ENCODE results near the gene FGR. TPM values are rescaled to one million over a fixed set of nuclear protein-coding genes. Genes with fewer than 3 reads are reported as not detected.

The FGR gene
- polyA plus RNA-seq, 3 donors = 371 to 1,340 (median 571) TPM

- no peaks in the 10 kb centered on the region for H3K9me3 Mint-ChIP-seq
- H3K27ac ChIP-seq (ENCODE audit: low read depth in 1 of 2, low read length in 2 of 2) = no peak overlapping the region
- no peak overlapping the region for H2AFZ ChIP-seq (ENCODE audit: insufficient read depth, low read depth, low read length, poor library complexity, severe bottlenecking)
- H3K27me3 Mint-ChIP-seq (ENCODE audit: low read depth in 3 of 3) = peaks cover 7 to 26% (median 8%) of the 10 kb centered on the region in 3 donors
- TF ChIP-seq CTCF (IDR thresholded peaks at IDR 0.05) = no peak
- H3K4me1 ChIP-seq (ENCODE audit: control insufficient read depth in 1 of 2, insufficient read depth in 2 of 2, low read length in 2 of 2) = peaks cover 34 to 65% of the 10 kb centered on the region in 2 donors
- H3K4me3 ChIP-seq (replicated peaks in 1 of 3; ENCODE audit: low read depth in 2 of 3, low read length in 3 of 3) = peak overlapping the region in 1 of 3 experiments; percentile 89
- peaks cover 43% of the 10 kb centered on the region for H3K4me1 Mint-ChIP-seq
- peaks cover 0 to 1% of the 10 kb centered on the region in 2 donors for H3K36me3 Mint-ChIP-seq
- H3K9me3 ChIP-seq (replicated peaks in 1 of 2; ENCODE audit: control insufficient read depth in 1 of 2, insufficient read depth in 1 of 2, low read length in 2 of 2) = no peaks in the 10 kb centered on the region
- 53% methylated on average over 7 of the region's 21 CpGs for WGBS (ENCODE audit: insufficient coverage)
- H3K79me2 ChIP-seq (ENCODE audit: insufficient read depth, low read length) = peaks cover 15% of the 10 kb centered on the region
- H3K27me3 ChIP-seq (ENCODE audit: control insufficient read depth in 2 of 2, insufficient read depth in 2 of 2, low read length in 2 of 2) = peaks cover 0 to 4% of the 10 kb centered on the region in 2 donors
- H3K9ac ChIP-seq (ENCODE audit: insufficient read depth, low read length, poor library complexity, severe bottlenecking) = no peak overlapping the region
- H4K20me1 ChIP-seq (ENCODE audit: insufficient read depth, low read length) = peaks cover 39% of the 10 kb centered on the region
- no peak for DNase-seq
- intact Hi-C loops (cut with micrococcal nuclease) = loop anchor here (2.0 to 10.0 kb wide), 7 partner anchors 38 to 302 kb away; partner anchors contain the start of gene WASF2 (in 1 of the 2)
- H3K27ac Mint-ChIP-seq = peak overlapping the region in 4 of 7 donors; percentile 53 to 78 (median 64)
- H3K4me3 Mint-ChIP-seq = peak overlapping the region; percentile 96 to 98
- H3K36me3 ChIP-seq (replicated peaks in 1 of 2; ENCODE audit: control insufficient read depth in 1 of 2, insufficient read depth in 2 of 2, low read length in 2 of 2) = no peaks in the 10 kb centered on the region
- peak overlapping the region; percentile 90 for H3K4me2 ChIP-seq (replicated peaks; ENCODE audit: extremely low read depth, low read length, poor library complexity, severe bottlenecking)
Observed at GRCh38 chr1:27604579-27605299, 30.2 kb downstream of the FGR start.

GRCh38 chr1:27603681-27604578 is 31.1 kb downstream of the FGR start, which contains the start of gene AHDC1:
Gene AHDC1 (minus strand): TSS chr1:27604144. CDS start chr1:27552115, 52,029 bp downstream.
- no peaks in the 10 kb centered on the region for H3K9me3 Mint-ChIP-seq
- H3K9ac ChIP-seq (ENCODE audit: insufficient read depth, low read length, poor library complexity, severe bottlenecking) = peak within 1 kb of the TSS; percentile 65
- peaks cover 7 to 26% (median 8%) of the 10 kb centered on the region in 3 donors for H3K27me3 Mint-ChIP-seq (ENCODE audit: low read depth in 3 of 3)
- intact Hi-C loops (cut with micrococcal nuclease) = loop anchor here (2.0 to 10.0 kb wide), 5 partner anchors 47 to 299 kb away; partner anchors contain the start of gene WASF2 (in 1 of the 2)
- WGBS (ENCODE audit: insufficient coverage) = under 1% methylated on average over 64 of the region's 74 CpGs
- peak; percentile 74 to 78 (median 78) for DNase-seq
- peaks cover 38% of the 10 kb centered on the region for H4K20me1 ChIP-seq (ENCODE audit: insufficient read depth, low read length)
- H3K79me2 ChIP-seq (ENCODE audit: insufficient read depth, low read length) = peaks cover 19% of the 10 kb centered on the region
- peak within 1 kb of the TSS; percentile 90 for H3K4me2 ChIP-seq (replicated peaks; ENCODE audit: extremely low read depth, low read length, poor library complexity, severe bottlenecking)
- peak within 1 kb of the TSS; percentile 83 for H2AFZ ChIP-seq (ENCODE audit: insufficient read depth, low read depth, low read length, poor library complexity, severe bottlenecking)
- H3K4me3 Mint-ChIP-seq = peak within 1 kb of the TSS; percentile 96 to 98
- H3K27me3 ChIP-seq (ENCODE audit: control insufficient read depth in 2 of 2, insufficient read depth in 2 of 2, low read length in 2 of 2) = peaks cover 0 to 4% of the 10 kb centered on the region in 2 donors
- TF ChIP-seq CTCF (IDR thresholded peaks at IDR 0.05) = no peak
- H3K4me1 Mint-ChIP-seq = peaks cover 48% of the 10 kb centered on the region
- no peaks in the 10 kb centered on the region for H3K9me3 ChIP-seq (replicated peaks in 1 of 2; ENCODE audit: control insufficient read depth in 1 of 2, insufficient read depth in 1 of 2, low read length in 2 of 2)
- peaks cover 0 to 1% of the 10 kb centered on the region in 2 donors for H3K36me3 Mint-ChIP-seq
- peak within 1 kb of the TSS in 1 of 2 donors; percentile 40 for H3K27ac ChIP-seq (ENCODE audit: low read depth in 1 of 2, low read length in 2 of 2)
- H3K36me3 ChIP-seq (replicated peaks in 1 of 2; ENCODE audit: control insufficient read depth in 1 of 2, insufficient read depth in 2 of 2, low read length in 2 of 2) = no peaks in the 10 kb centered on the region
- peak within 1 kb of the TSS; percentile 69 to 94 (median 85) for H3K27ac Mint-ChIP-seq
- peaks cover 31 to 56% of the 10 kb centered on the region in 2 donors for H3K4me1 ChIP-seq (ENCODE audit: control insufficient read depth in 1 of 2, insufficient read depth in 2 of 2, low read length in 2 of 2)
- peak within 1 kb of the TSS; percentile 42 to 89 (median 66) for H3K4me3 ChIP-seq (replicated peaks in 1 of 3; ENCODE audit: low read depth in 2 of 3, low read length in 3 of 3)

All from CD14-positive monocyte (primary cell).